ENCODE measurements around the gene METRN. TPM values are rescaled to one million over a fixed set of nuclear protein-coding genes. Genes with fewer than 3 reads are reported as not detected.

The METRN gene
- polyA plus RNA-seq, 1 experiment = 33.7 TPM

DNA sequence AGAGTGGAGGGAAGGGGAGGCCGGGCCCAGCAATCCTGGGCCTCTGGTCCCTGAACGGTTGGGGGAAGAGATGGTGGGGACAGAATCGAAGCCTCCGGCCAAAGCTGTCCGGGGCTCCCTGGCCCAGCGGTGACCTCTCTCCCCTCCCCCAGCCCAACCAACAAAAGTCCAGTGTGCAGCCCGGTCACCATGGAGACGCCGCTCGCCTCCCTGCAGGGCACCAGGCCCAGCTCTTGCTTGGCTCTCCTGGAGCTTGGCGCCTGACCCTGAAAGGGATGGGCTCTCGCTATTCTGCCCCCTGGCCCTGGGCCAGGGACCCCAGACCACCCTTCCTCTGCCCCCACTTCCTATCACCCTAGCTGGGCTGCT is 1.3 kb downstream of the METRN start:
- ChIA-PET CTCF (interaction anchor here (0.7 to 5.5 kb wide), 6 partner anchors 9 to 340 kb away, joined by 3 to 120 read pairs (median 4); partner anchors contain the start of genes CCDC78, CHTF18, CIAO3 and RPUSD1), POLR2A (no interaction called here)
- DNase-seq (ENCODE audit: low read depth) = no peak
- Histone ChIP-seq H3K4me3 (ENCODE audit: low read depth, low read length) (peak overlapping the region; percentile 64), H3K27me3 (ENCODE audit: control insufficient read depth, insufficient read depth, low read length) (no peaks in the 10 kb centered on the region), H3K36me3 (ENCODE audit: control insufficient read depth, insufficient read depth, low read length) (no peaks in the 10 kb centered on the region; the same call in 1 of the 2 replicates)
- TF ChIP-seq, protein P1, sequence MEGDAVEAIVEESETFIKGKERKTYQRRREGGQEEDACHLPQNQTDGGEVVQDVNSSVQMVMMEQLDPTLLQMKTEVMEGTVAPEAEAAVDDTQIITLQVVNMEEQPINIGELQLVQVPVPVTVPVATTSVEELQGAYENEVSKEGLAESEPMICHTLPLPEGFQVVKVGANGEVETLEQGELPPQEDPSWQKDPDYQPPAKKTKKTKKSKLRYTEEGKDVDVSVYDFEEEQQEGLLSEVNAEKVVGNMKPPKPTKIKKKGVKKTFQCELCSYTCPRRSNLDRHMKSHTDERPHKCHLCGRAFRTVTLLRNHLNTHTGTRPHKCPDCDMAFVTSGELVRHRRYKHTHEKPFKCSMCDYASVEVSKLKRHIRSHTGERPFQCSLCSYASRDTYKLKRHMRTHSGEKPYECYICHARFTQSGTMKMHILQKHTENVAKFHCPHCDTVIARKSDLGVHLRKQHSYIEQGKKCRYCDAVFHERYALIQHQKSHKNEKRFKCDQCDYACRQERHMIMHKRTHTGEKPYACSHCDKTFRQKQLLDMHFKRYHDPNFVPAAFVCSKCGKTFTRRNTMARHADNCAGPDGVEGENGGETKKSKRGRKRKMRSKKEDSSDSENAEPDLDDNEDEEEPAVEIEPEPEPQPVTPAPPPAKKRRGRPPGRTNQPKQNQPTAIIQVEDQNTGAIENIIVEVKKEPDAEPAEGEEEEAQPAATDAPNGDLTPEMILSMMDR (IDR thresholded peaks at IDR 0.05; ENCODE audit: insufficient read depth, low read depth, low read length) = no peak

DNA sequence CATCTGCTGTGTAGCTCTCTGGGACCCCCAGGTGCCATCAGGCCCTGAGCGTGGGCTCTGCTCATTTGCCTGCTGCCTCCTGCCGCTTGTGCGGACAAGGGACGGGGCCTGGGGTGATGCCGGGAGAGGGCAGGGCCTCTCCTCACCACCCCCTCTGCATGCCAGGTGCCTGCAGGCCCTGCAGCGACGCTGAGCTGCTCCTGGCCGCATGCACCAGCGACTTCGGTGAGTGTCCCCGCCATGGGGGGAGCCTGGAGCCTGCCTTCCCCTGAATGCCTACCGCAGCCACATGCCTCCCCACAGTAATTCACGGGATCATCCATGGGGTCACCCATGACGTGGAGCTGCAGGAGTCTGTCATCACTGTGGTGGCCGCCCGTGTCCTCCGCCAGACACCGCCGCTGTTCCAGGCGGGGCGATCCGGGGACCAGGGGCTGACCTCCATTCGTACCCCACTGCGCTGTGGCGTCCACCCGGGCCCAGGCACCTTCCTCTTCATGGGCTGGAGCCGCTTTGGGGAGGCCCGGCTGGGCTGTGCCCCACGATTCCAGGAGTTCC is 1.9 kb downstream of the METRN start:
- H3K4me3 ChIP-seq (ENCODE audit: low read depth, low read length) = no peak overlapping the region
- TF ChIP-seq, protein P1 (IDR thresholded peaks at IDR 0.05; ENCODE audit: insufficient read depth, low read depth, low read length) = no peak
- ChIA-PET POLR2A (no interaction called here), CTCF (interaction anchor here (2.7 to 5.5 kb wide), 2 partner anchors 8 to 69 kb away, joined by 18 to 120 read pairs; partner anchors contain the start of genes CCDC78, CHTF18 and RPUSD1)
- no peak for DNase-seq (ENCODE audit: low read depth)
- H3K36me3 ChIP-seq (ENCODE audit: control insufficient read depth, insufficient read depth, low read length) = no peaks in the 10 kb centered on the region; the same call in 1 of the 2 replicates
- H3K27me3 ChIP-seq (ENCODE audit: control insufficient read depth, insufficient read depth, low read length) = no peaks in the 10 kb centered on the region

DNA sequence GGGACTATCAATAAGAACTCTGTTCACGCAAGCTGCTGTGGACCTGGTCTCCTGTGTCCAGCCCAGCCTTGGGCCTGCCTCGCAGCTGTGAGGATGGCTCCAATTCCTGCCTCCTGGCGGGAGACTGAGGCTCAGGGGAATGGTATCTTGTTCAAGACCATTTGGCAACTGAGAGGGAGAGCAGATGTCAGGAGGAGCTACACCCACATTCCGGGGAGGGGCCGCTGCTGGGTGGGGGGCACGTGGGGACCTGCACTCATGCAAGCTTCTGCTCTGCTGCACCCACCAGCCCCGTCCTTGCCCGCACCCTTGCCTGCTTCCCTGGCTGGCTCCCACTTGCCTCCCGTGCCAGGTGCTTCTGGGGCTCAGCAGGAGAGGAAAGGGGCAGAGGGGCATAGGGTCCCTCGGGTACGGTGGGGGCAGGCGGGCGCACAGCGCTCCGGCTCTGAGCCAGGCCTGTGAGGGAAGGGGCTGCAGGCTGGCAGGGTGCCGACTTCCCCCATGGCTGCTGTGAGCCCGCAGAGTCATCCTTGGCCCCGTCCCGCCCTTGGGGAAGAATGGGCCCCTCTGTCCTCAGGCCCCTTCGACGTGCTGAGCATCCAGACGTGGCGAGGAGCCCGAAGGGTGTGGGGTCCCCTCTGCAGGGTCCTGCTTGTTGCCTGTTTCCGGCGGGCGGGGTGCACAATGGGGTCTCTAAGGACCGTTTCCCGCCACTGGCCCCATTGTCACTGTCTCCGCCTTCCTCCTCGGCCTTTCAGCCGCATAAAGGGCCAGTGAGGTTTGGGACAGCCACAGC is 2.7 kb downstream of the METRN start:
- Histone ChIP-seq H3K27me3 (ENCODE audit: control insufficient read depth, insufficient read depth, low read length) (no peaks in the 10 kb centered on the region), H3K4me3 (ENCODE audit: low read depth, low read length) (no peak overlapping the region), H3K36me3 (ENCODE audit: control insufficient read depth, insufficient read depth, low read length) (peaks cover under 1% of the 10 kb centered on the region; the same call in 1 of the 2 replicates)
- CTCF ChIA-PET = no interaction called here
- TF ChIP-seq, protein P1 (IDR thresholded peaks at IDR 0.05; ENCODE audit: insufficient read depth, low read depth, low read length) = no peak
- DNase-seq (ENCODE audit: low read depth) = no peak
- POLR2A ChIA-PET = no interaction called here

DNA sequence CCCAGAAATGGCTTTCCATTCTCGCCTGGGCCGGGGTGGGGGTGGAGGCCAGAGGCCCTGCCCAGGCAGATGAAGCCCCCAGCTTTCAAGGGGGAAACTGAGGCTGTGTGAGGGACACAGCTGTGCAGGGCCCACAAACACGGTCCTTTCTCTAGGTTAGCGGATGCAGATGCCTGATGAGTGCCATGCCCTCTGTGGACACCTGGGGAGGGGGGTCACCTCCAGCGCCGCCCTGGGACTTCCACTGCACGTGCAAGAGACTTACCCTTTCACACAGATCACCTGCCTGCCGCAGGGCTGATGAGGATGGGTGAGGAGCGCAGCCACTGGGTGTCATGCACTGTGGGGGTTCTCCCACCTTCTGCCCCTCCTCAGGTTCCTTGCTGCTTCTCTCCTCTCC is 3.5 kb downstream of the METRN start:
- Histone ChIP-seq H3K36me3 (ENCODE audit: control insufficient read depth, insufficient read depth, low read length) (peaks cover 2% of the 10 kb centered on the region; the same call in 1 of the 2 replicates), H3K4me3 (ENCODE audit: low read depth, low read length) (no peak overlapping the region), H3K27me3 (ENCODE audit: control insufficient read depth, insufficient read depth, low read length) (no peaks in the 10 kb centered on the region)
- no peak for DNase-seq (ENCODE audit: low read depth)
- ChIA-PET CTCF (interaction anchor here (3.2 kb wide), 1 partner anchor 66 kb away, joined by 16 read pairs; no protein-coding TSS in a partner anchor), POLR2A (no interaction called here)
- TF ChIP-seq, protein P1 (IDR thresholded peaks at IDR 0.05; ENCODE audit: insufficient read depth, low read depth, low read length) = no peak

DNA sequence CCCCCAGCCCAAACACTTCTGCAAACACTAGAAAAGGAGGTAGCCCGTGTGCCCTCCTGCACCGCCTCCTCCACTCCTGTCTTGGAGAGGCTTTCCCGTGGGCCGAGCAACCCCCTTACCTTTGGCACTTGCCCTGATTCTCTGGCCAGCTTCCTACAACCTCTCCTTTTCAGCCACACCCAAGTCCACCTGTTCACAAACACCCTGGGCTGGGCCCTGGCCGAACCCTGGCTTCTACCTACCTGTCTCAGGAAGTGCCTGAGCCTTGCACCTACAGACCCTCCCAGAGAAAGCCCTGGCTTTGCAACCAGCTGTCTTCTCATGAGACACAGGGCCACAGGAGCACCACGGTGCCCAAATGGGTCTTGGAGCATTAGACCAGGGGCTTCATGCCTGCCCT is 4.0 kb downstream of the METRN start:
- ChIA-PET CTCF (interaction anchor here (3.2 kb wide), 1 partner anchor 66 kb away, joined by 16 read pairs; no protein-coding TSS in a partner anchor), POLR2A (no interaction called here)
- DNase-seq (ENCODE audit: low read depth) = no peak
- peaks cover 2% of the 10 kb centered on the region; the same call in 1 of the 2 replicates for H3K36me3 ChIP-seq (ENCODE audit: control insufficient read depth, insufficient read depth, low read length)
- no peak overlapping the region for H3K4me3 ChIP-seq (ENCODE audit: low read depth, low read length)
- no peaks in the 10 kb centered on the region for H3K27me3 ChIP-seq (ENCODE audit: control insufficient read depth, insufficient read depth, low read length)
- TF ChIP-seq, protein P1 (IDR thresholded peaks at IDR 0.05; ENCODE audit: insufficient read depth, low read depth, low read length) = no peak

Data from BJ (cell line).